Activated CD4-positive, alpha-beta T cell treated with anti-CD3 and anti-CD28 coated beads for 1 hour (primary cell): ENCODE results near the gene SEC24C.

Experiments used
- DNase-seq: peaks from one replicate; pipeline ENCODE4 v3.0.0-alpha.2; 2020

Gene SEC24C

DNA sequence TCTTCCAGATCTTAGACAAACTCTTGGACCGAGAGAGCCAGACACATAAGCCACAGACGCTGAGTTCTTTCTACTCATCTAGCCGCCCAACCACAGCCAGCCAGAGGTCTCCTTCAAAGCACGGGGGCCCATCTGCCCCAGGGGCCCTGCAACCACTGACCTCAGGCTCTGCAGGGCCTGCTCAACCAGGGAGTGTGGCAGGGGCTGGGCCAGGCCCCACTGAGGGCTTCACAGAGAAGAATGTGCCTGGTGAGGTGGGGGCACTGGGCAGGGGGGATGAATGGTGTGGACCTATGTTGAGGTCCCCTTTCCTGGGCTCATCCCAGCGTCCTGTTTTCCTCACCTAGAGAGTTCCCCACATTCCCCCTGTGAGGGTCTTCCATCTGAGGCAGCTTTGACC lies 52.6 kb downstream of the SEC24C start:
- no peak for DNase-seq

DNA sequence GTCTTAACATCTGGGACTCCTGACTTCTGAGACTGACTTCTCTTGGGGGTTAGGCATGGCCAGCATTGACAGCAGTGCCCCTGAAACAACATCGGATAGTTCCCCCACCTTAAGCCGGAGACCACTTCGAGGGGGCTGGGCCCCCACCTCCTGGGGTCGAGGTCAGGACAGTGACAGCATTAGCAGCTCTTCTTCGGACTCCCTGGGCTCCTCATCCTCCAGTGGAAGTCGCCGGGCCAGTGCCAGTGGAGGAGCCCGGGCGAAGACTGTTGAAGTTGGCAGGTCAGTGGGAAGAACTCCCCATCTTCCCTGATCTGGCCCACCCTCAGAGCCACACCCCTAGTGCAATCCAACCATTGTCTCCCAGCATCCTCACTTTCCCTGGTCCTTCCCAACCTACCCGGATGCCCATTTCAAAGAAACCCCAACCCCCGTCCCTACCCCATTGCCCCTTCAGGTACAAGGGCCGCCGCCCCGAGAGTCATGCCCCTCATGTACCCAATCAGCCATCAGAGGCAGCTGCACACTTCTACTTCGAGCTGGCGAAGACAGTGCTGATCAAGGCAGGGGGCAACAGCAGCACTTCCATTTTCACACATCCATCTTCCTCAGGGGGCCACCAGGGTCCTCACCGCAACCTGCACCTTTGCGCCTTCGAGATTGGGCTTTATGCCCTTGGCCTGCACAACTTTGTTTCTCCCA lies 53.3 kb downstream of the SEC24C start:
- no peak for DNase-seq

DNA sequence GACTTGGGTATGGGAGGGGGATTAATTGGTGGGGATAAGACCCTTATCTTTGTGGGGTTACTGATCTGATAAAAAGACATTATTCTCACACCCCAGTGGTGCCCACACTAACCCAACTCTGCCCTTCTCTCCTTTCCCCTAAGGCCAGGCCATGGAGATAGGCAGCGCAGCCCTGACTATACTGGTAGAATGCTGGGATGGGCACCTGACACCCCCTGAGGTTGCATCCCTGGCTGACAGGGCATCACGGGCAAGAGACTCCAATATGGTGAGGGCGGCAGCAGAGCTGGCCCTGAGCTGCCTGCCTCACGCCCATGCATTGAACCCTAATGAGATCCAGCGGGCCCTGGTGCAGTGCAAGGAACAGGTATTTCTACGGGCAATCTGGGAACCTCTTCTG lies 53.9 kb downstream of the SEC24C start:
- DNase-seq, result no peak

DNA sequence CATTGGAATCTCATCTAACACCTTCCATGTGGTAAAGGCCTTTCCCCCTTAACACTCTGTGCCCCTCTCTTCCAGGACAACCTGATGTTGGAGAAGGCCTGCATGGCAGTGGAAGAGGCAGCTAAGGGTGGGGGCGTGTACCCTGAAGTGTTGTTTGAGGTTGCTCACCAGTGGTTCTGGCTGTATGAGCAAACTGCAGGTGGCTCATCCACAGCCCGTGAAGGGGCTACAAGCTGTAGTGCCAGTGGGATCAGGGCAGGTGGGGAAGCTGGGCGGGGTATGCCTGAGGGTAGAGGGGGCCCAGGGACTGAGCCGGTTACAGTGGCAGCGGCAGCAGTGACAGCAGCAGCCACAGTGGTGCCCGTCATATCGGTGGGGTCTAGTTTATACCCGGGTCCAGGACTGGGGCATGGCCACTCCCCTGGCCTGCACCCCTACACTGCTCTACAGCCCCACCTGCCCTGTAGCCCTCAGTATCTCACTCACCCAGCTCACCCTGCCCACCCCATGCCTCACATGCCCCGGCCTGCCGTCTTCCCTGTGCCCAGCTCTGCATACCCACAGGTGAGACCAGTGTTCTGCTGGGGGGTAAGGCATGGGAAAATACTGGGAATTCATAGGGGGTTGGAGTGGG lies 54.9 kb downstream of the SEC24C start:
- DNase-seq, result no peak

DNA sequence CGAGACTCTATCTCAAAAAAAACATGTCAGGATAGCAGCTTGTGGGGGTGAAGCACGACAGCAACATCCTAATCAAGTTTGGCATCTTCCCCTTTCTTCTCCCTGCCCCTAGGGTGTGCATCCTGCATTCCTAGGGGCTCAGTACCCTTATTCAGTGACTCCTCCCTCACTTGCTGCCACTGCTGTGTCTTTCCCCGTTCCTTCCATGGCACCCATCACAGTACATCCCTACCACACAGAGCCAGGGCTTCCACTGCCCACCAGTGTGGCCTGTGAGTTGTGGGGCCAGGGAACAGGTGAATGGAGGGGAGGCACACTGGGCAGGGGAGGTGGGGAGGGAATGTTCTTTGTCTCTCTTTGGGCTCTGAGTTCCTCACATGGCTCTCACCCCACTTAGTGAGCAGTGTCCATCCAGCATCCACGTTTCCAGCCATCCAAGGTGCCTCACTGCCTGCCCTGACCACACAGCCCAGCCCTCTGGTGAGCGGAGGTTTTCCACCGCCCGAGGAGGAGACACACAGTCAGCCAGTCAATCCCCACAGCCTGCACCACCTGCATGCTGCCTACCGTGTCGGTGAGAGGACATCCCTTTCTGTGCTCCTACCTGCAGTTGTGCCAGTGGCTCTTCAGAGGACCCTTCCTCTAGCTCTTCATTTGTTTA lies 55.9 kb downstream of the SEC24C start:
- DNase-seq, result no peak

DNA sequence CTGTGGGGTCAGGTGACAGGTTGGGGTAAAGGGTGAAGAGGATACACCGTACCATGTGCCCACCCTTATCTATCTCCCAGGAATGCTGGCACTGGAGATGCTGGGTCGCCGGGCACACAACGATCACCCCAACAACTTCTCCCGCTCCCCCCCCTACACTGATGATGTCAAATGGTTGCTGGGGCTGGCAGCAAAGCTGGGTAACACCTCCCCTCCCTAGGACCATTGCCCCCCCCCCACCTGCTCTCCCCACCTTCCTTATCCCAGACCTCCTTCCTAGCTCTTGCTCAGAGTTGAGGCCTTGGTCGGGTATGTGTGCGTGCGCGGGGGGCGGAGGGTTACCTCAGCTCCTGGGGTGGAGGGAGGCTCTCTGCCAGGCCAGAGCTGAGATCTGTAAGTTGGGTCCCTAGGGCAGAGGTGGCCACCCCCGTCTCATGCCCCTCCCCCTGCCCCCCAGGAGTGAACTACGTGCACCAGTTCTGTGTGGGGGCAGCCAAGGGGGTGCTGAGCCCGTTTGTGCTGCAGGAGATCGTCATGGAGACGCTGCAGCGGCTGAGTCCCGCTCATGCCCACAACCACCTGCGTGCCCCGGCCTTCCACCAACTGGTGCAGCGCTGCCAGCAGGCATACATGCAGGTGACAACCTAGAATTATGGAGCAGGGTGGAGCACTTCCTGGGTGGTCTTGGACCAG lies 56.5 kb downstream of the SEC24C start:
- DNase-seq, result no peak

DNA sequence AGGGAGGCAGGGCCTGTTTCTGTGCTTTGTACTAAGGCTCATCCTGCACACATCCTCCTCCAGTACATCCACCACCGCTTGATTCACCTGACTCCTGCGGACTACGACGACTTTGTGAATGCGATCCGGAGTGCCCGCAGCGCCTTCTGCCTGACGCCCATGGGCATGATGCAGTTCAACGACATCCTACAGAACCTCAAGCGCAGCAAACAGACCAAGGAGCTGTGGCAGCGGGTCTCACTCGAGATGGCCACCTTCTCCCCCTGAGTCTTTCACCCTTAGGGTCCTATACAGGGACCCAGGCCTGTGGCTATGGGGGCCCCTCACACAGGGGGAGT lies 57.0 kb downstream of the SEC24C start:
- DNase-seq, result no peak

DNA sequence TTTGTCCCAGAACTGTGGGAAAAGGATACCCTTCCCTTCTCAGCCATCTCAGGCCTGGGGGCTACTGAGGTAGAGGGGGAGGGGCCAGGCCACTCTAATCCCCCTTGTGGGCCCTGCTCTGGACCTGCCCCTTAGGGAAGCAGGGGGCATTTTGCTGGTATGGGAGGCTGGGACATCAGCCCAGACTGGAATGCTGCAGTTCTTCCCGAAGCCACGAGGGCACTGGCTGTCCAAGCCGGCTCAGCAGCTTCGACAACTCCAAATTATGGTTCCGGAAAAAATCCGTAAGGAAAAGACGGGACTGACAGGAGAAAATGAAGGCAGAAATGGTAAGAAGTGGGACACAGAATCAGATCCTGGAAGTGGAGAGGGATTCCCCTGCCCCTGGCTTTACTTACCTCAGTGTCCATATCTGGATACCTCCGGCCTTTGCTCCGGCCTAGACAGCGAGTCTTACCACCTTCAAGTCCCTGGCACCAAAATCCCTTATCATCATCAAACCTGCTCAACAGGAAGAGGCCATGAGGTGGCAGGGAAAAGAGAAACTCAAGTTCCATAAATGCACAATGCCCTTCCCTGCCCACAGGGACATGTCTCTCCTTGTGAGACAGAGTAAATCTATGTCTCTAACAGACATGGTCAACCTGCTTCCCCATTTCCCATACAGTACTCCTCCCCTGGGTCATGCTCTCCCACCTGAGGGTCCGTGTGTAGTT lies 58.3 kb downstream of the SEC24C start:
- no peak for DNase-seq

DNA sequence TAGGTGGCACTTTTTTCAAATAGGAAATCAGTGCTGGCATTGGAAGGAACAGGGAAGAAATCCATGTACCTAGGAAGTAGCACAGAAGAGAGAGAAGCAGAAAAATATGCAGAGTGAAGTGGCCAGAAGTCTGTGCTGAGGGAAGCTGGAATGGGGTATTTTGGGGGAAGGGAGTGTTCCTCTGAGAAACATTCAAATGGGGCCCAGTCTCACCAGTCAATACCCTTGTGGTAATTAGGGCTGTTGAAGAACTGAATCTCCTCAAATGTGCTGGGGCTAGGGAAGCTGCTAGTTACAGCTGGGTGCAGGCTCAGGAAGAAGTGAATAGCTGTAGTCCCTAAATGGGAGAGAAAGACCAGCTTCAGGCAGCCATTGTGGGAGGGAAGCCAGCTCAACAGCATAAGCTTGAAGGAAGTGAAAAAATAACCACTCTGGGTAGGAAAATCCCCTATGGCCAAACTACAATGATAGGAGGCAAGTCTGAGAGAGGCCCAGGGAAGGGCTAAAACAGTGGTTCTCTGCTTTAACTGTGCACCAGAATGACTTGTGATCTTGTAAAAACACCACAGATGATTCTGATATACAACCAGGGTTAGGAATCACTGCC lies 59.6 kb downstream of the SEC24C start:
- DNase-seq, result no peak

DNA sequence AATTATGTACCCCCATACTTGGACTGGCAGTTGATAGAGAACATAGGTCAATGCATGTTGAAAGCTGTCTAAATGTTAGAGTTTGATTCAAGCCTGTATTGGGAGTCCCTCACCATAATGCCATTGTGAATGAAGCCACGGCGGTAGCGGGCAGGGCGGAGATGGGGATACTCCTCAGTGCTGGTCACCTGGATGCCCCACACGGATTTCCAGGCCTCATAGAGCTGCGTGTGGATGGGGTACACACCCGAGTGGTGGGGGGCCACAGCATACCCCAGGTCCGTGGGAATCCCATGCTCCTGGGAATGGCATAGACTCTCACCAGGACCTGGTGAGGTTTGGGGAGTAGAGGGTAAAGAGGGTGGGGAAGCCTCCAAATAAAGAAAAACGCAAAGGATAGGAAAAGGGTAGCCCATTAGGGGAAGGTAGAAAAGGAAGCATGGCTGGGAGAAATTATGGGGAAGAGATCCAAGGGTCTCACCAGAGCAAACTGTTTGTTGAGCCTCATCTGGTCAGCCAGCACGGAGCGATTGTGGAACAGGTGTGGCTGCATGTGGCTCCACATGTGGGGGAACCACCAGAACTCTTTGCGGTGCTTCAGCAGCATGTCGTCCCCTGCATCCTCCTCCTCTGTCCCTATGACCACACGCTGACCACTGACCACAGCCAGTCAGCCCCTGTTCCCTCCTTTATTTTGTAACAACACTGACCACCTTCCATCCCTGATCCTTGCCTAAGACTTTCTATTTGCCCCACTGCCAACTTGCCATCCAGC lies 62.2 kb downstream of the SEC24C start:
- DNase-seq, result no peak

DNA sequence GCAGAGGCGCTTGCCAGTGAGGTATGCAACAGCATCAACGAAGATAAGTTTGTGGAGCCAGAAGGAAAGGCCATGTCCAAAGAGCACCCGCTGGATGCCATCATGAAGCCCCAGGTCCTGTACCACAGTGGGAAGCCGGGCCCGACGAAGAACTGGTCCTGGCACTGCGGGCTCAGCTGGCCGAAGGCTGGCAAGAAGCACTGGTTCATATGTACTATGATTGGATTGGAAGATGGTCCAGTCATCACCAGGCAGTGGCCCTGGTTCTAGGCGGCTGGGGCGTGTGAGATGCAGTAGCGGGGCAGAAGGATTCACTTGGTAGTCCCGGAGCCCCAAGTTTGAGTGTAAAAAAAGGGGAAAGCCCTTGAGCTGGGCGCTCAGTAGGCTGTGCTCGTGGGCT lies 63.3 kb downstream of the SEC24C start:
- DNase-seq, result no peak

DNA sequence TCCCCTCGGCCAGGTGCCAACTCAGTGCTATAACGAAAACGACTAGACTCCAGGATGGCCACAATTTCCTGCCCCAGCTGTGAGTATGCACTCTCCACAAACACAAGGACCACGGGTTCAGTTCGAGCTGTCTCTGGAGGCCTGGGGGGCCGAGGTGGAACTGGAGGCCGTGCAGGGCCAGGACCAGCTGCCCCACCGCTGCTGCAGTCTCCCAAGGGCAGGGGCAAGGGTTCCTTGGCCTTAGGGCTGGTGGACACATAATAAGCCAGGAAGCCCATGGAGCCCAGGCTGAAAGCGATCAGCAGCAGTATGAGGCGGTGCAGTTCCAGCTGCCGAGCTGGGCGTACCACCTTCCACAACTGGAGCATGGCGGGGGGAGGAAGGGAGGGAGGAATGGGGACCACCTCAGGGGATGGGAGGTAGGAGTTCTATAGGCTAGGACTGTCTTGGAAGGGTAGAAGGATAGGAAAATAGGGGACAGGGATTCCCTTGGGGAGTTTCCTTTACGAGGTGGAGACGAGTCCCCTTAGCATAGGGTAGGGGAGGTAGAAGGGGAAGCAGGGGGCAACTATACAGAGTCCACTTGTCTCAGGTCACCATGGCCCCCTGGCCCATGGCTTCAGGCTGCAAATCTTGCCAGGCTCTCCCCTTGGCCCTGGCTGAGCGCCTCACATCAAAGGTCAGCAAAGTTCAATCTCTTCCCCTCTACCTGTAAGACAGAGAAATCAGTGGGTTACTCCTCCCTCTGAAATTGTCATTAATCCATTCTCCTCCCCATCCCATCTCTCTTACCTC lies 64.0 kb downstream of the SEC24C start:
- no peak for DNase-seq

DNA sequence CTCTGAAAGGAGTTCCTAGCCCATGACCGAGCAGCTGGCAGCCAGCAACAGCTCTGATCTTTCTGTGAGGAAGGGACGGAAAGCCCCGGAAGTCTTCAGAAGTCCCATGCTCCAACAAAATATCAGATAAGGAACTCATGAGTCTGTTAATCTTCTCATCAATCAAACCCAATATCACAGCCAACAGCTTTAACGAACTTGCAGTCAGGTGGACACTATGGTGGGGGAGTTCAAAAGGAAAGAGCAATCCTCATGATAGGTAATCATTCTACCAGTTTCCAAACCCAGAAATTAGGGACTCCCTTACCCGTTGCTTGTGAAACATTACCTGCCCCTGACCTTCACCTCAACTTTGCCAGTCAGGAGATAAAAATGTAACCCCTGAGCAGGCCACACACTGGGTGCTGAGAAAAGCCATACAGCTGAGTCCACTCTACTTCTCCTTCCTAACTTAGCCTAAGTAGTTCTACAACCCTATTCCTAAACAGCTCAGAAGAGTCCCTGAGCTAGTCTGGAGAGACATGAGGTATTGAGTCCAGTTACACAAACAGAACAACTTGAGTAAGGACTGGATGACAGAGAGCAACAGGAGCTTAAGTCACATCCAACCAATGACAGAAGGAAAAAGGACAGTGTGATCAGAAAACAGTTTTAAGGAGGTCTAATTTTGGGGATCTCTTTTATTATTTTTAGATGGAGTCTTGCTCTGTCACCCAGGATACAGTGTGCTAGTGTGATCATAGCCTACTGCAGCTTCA lies 65.1 kb downstream of the SEC24C start:
- DNase-seq, result no peak

DNA sequence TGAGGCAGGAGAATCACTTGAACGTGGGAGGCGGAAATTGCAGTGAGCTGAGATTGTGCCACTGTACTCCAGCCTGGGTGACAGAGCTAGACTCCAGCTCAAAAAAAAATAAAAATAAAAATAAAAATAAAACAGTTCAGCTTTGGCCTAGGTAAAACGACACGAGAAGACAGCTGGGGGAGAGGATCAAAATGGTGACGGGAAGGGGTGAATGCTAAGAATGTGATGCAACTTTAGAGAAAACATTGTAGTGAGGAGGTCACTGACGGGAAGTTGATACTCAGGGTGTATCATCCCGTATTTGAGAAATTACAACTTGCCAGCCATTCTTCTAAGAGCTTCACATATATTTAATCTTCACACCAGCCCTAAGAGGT lies 66.2 kb downstream of the SEC24C start:
- DNase-seq, result no peak

DNA sequence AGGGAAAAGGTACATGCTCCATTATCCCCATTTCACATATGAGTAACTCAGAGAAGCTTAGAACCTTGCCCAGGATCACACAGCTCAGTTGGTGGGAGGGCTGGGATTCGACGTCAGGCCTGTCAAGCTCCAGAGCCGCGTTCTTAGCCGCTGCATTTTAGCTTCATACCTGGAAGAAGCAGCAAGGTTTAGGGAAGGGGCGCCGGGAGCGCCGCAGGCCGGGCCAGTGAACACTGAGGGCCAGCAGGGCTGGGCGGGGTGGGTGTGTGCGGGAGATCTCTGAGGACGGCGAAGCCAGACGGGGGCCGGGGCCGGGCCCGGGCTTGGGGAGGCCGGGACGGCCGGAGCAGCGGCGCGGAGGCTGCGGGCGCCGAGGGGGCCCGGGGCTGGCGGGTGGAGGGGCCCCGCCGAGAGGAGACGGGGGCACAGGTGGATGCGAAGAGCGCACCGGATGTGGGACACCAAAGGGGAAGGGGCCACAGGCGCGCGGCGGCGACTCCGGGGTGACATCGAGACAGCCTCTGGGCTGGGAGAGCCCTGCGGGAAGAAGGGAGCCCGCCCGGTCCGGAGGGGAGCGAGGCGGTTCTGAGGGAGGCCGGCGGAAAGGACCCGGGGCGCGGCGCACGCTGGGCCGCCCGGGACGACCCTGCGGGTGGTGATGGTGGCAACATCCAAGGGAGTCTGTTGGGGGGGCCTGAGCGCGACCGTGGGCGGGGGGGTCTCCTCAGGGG lies 66.7 kb downstream of the SEC24C start:
- DNase-seq, result peak; percentile 37

DNA sequence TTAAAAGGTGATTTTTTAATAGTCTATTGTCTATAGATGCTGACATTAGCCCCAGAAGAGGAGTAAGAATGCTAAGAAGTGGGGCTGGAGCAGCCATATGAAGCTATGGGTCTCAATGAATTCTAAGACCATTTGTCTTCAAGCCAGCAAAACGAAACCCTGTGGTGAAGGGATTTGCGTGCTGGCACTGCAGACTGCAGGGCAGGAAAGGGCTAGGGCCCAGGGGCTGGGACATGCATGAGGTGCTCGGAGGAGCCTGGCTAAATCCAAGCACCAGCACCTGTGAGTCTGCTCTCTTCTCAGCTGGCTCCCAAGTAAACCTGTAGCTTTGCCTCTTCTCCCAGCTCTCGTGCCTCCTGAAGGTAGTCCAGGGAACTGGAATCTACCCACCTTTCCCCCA lies 68.5 kb downstream of the SEC24C start:
- no peak for DNase-seq

DNA sequence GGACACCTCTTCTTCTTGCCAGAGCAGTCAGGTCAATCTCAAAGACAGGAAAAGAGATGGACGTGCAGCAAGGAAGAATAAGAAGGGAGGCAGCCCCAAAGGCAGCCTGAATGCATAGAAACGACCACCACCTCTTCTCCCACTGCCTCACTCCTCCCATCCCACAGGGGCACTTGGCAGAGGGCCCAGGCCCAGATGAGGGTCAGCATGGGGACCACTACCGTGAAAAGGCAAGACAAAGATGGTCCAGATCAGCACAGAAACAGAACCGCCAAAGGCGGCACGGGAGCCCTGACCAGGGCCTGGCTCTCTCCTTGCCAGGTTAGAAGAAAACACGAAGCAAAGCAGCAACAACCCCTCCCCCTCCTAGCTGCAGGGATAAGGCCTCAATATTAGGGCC lies 69.2 kb downstream of the SEC24C start:
- DNase-seq, result no peak

DNA sequence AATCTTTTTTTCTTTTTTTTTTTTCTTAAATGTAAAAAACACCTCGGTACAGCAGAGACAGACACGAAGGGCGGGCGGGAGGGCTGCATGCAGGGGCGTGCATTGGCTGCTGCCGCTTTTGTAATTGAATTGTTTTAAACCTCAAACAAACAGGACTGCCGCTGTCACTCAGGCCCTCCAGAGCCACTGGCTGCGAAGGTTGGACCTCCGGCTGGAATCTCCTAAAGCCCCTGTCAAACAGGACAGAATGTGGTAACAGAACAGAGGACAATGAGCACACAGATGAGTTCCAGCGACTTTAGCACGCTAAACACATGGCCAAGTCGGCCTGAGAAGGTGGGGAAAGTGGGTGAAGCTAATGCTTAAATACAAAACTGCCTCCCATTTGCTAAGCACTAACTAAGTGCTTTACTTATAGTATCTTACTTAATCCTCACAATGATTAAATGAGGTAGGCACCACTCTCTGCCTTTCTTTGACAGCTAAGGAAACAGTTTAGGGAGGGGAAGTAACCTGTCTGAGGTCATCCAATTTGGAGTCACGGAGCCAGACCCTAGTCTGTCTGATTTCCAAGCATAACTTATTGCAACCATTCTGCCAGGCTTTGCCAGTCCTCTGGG lies 70.2 kb downstream of the SEC24C start:
- no peak for DNase-seq
